ENCODE data around the gene TNFAIP8L1.
"Not testable (repeated sequence)": the region's sequence is repeated elsewhere in the genome, so short reads cannot be mapped to it uniquely, and the experiment has no call there.

The TNFAIP8L1 gene

DNA sequence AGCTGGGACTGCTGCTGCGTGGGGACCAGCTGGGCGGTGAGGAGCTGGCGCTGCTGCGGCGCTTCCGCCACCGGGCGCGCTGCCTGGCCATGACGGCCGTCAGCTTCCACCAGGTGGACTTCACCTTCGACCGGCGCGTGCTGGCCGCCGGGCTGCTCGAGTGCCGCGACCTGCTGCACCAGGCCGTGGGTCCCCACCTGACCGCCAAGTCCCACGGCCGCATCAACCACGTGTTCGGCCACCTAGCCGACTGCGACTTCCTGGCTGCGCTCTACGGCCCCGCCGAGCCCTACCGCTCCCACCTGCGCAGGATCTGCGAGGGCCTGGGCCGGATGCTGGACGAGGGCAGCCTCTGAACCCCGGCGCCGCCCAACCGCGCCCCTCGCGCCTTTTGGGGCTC is 12.8 kb downstream of the TNFAIP8L1 start:
- no peak for DNase-seq

DNA sequence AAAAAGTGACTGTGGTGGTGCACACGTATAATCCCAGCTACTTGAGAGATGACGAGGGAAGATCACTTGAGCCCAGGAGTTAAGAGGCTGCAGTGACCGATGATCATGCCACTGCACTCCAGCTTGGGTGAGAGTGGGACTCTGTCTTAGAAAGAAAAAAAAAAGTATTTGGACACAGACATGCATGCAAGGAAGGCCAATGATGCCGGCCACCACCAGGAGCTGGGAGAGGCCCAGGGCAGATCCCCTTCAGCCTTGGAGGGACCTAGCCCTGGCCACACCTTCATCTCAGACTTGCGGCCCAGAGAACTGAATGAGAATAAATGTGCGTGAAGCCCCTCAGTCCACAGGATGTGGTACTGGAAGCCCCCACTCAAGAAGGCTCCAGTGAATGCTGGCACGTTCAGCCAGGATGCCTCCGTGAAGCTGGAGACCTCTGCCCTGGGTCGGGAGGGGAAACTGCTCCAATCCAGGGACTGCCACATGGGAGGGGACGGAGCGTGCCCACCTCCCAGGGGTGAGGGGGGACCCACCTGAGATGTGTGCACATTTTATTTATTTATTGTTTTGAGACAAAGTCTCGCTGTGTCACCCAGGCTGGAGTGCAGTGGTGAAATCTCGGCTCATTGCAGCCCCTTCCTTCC is 14.6 kb downstream of the TNFAIP8L1 start:
- no peak for DNase-seq

DNA sequence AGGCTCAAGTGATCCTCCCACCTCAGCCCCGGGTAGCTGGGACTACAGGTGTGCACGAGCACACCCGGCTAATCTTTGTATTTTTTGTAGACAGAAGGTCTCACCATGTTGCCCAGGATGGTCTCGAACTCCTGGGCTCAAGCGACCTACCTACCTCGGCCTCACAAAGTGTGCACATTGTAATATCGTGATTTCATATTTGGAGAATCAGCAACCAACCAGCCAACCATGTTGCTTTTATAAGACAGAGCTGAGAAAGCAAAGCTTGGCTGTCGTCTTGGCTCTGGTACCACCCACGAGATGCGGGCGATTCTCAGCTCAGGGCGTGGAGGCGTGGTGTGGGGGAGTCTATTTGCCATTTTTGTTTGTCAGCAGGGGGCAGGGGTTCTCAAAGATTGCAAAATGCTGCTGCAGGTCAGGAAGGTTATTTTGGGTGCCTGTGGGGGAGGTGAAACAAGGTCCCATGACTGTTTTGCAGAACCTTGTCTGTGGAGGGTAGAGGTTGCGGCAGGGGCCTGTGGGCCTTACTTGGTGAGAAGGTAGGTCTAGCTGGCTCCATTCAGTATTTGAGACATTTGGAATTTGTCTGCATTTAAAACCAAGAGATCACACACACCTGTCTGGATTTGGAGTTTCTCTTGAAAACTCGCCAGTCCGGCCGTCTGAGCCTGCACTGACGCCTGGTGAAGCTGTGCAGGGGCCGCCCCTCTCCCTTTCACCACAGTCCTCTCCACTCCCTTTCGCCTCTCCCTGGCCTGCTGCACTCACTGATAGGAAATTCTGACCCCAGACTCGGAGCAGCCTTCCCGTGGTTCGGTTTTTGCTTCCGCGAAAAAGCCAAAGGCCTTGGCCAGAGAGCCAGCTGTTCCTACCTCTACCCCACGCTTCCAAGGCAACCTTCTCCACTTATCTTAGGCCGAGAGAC is 15.4 kb downstream of the TNFAIP8L1 start:
- DNase-seq = no peak

DNA sequence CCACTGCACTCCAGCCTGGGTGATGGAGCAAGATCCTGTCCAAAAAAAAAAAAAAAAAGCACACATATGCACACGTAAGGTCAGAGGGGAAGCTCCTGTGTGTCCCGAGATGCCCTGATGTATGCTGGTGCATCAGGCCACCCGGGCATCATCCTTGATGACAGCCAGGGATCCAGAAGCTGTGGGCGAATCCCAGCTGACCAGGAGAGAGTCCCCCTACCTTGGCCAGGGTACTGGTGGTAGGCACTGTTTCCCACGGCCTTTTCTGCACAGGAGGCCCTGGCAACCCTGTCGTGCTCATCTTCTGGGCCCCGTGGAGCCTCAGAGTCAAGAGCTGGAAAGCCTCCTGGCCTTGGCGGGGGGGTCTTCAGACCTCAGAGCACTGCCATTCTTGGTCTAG is 16.8 kb downstream of the TNFAIP8L1 start:
- DNase-seq = no peak

DNA sequence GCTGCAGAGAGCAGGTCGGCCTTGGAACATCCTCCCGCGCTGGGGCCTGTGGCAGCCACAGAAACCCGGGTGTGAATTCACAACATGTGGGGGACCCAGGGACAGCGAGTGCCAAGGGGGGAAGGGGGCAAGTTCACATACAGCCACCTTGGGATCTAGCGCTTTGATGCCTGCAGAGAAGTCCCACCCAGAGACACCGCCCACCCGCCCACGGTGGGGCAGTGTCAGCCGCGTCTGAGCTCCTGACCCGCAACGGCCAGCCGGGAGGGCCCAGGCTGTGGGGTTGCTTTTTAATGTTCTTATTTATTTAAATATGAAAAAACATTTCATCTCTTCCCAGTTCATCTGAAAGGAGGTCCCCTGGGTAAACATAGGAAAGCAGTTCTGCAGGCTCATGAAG is 17.9 kb downstream of the TNFAIP8L1 start:
- DNase-seq = no peak

DNA sequence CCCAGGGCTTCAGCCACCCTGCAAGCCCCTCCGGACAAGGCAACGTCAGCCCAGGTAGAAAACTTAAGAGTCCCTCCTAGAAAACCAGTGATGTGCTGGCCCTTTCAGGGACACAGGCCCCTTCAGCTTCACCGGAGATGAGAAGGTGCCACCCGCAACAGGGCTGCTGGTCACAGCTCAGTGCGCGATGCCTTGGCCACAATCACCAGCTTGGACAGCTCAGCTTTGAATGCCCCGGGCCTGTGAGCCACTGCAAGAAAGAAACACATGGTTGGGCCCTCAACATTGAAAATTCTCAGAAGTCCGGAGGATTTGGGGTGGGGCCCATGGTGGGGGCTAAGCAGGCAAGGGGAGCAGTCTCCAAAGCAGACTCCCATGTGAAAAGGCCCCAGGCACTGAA is 18.5 kb downstream of the TNFAIP8L1 start:
- no peak for DNase-seq

DNA sequence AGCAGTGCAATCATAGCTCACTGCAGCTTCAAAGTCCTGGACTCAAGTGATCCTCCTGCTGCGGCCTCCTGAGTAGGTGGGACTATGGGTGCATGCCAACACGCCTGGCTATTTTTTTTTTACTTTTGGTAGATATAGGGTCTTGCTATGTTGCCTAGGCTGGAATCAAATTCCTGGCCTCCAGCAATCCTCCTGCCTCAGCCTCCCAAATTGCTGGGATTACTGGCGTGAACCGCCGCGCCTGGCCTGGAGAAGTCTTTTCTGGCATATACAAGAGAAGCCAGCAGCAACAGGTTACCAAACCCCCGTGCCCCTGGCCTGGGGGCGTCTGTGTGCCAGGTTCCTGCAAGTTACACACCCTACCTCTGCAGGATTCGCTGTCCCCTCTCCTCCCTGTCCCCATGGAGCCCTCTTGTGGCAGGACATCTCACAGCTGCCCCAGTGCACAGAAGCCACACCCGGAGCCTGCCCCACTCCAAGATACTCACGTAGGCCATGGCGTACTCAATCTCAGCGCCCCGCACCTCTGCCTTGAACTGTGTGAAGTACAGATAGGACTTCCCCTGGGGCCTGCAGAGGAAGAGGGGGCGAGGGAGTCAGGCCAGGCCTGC is 21.0 kb downstream of the TNFAIP8L1 start:
- no peak for DNase-seq

DNA sequence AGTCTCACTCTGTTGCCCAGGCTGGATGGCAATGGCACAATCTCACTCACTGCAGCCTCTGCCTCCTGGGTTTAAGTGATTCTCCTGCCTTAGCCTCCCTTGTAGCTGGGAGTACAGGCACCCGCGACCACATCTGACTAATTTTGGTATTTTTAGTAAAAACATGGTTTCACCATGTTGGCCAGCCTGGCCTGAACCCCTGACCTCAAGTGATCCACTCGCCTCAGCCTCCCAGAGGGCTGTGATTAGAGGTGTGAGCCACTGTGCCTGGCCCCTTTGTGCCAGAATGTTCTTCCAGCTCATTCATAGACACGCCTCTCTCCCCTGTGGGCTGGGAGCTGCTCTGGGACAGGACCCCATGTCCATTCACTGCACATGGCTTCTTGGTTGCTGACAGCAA is 21.7 kb downstream of the TNFAIP8L1 start:
- DNase-seq = no peak

DNA sequence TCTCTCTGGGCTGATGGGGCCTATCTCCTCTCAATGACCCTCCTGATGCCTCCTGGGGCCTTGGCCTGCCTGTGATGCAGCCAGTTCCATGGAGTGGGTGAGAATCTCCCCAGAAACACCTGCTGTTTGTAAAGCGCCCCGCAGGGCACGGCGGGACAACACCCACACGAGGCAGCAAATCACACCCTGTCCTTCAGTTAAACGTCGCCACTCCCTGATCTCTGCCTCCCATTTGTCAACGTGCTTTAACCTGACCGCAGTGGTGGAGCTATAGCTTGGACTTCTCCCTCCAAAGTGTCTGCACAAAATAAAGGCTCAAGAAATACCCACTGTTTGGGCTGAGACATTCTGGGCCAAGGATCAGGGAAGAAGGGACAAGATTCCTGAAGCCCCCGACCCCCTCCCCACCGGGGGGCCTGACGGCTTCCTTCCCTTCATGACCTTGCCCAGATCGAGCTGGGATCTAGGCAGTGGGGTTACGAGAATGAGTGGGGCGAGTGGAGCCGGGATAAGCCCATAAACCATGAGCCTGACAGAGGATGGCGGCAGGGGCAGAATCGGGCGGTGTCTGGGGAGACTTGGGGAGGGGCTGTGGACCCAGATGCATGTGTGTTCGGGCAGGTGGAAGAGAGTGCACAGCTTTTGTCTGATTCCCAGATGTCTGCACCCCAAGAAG is 22.8 kb downstream of the TNFAIP8L1 start:
- no peak for DNase-seq

DNA sequence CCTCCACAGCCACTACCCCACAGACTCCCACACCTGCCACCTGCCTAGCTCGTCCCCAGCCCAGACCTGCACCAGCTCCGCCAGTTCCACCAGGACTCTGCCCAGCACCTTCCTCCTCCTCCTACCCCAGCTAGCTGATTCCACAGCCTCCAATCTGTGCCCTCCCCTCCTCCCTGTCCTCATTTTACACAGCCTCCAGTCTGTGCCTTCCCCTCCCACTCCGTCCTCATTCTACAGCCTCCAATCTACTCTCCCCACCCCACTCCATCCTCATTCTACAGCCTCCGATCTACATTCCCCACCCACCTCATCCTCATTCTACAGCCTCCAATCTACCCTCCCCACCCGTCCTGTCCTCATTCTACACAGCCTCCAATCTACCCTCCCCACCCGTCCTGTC is 23.5 kb downstream of the TNFAIP8L1 start:
- DNase-seq = no peak

DNA sequence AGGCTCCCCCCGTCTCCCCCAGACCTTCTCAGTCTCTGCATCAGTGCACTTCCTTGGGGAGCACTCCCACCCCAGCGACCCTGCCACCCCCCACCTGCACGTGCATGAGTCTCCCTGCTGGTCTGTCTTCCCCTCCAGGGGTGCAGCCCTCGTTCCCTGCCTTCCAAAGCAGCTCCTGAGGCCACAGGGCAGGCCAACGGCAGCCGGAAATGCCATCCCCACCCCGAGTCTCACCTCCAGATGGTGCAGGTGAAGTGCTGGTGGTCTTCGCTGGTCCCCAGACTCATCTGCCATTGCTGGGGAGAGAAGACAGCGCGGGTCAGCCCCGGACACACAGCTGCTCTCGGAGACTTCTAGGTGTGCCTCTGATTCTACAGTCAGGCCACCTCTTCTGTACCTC is 25.3 kb downstream of the TNFAIP8L1 start:
- no peak for DNase-seq

DNA sequence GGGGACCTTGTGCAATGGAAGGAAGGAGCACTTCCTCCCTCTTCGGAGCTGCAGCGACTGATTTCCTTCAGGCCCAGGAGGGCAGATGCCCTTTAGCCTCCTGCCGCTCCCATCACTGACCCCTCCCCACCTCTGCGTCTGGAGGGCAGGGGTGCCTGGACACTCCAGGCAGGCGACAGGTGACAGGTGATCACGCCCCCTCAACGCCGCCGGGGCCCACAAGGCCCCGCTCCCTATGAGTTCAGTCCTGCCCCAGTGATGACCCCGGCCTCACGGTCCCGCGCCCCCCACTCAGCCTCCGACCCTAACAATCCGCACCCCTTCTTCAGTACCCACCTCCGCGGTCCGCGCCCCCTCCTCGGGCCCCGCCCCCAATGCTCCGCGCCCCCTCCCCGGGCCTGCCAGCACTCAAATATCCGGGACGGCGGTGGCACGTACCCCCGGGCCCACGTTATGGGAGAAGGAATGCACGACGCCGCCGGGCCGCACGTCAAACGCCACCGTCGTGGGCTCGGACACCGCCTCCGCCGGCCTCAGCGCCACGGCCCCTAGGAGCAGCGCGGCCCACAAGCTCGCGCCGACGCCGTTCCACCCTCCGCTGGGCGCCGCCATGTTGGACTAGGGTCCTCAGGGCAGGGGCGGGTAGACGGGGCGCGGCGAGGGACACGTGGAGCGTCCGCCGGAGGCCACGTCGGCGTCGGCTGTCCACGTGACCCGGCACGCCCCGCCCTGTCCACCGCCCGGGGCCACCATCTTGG is 30.6 kb downstream of the TNFAIP8L1 start, which contains the start of gene MYDGF:
TSS of gene MYDGF (minus strand) at position 620 of the 758 bp plus-strand sequence. CDS start at position 612, 8 bp downstream.
- peak; percentile 90 for DNase-seq

DNA sequence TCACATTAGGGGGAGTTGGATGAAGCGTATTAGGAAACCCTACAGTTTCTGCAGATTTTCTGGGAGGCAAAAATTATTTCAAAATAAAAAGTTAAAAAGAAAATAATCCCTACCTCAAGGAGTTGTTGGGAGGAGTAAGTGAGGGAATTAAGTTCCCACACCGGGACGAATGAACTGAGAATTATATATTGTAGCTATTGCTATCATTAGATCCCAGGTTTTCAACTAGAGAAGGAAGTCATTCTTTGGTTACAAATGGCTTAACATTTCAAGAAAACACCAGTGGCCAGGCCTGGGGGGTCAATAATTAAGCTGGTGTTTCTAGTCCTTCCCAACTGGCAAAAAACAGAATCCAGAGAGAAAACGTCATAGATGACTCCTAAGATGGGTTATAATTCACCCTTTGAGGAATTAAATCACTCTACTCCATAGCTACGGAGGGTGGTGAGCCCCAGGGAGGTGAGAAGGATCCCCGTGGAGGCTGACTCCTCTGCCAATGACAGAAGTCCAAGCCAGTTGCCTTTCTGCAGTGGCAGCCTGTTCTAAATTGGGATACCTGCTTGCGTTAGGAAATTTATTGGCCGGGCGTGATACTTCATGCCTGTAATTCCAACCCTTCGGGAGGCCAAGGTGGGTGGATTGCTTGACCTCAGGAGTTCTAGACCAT is 32.0 kb downstream of the TNFAIP8L1 start:
- no peak for DNase-seq

DNA sequence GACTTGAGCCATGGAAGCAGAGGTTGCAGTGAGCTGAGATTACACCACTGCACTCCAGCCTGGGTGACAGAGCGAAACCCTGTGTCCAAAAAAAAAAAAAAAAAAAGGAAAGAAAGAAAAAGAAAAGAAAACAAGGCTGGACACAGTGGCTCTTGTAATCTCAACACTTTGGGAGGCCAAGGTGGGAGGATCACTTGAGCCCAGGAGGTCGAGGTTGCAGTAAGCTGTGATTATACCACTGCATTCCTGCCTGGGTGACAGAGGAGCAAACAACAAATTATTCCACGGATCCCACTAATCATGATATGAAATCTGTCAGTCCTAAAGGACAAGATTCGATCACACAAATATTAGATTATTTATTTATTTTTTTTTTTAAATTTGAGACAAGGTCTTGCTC is 33.9 kb downstream of the TNFAIP8L1 start:
- no peak for DNase-seq

DNA sequence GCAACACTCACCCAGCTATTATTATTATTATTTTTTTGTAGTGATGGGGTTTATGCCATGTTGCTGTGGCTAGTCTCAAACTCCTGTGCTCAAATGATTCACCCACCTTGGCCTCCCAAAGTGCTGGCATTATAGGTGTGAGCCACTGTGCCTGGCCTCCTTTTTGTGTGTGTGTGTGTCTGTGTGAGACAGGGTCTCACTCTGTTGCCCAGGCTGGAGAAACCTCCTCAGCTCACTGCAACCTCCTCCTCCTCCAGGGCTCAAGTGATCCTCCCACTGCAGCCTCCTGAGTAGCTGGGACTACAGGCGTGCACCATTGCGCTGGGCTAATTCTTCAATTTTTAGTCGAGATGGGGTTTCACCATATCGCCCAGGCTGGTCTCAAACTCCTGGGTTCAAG is 34.4 kb downstream of the TNFAIP8L1 start:
- no peak for DNase-seq

DNA sequence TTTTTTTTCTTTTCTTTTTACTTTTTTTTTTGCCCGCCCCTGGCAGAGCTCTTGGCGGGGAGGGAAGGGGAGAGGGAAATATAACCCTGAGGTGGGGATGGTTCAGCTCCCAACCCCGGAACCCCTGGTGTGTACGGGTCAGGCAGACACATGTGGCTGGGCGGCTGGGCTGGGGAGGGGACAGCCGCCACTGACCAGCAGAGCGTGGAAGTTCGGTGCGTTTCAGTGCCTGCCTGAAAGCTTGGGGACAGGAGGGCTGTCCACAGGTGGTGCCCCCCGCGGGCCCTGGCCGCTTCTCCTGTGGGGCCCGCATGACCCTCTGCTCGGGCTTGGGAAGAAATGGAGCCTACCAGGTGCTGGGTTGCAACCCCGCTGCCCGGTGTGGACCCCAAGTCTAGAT is 36.0 kb downstream of the TNFAIP8L1 start:
- no peak for DNase-seq

DNA sequence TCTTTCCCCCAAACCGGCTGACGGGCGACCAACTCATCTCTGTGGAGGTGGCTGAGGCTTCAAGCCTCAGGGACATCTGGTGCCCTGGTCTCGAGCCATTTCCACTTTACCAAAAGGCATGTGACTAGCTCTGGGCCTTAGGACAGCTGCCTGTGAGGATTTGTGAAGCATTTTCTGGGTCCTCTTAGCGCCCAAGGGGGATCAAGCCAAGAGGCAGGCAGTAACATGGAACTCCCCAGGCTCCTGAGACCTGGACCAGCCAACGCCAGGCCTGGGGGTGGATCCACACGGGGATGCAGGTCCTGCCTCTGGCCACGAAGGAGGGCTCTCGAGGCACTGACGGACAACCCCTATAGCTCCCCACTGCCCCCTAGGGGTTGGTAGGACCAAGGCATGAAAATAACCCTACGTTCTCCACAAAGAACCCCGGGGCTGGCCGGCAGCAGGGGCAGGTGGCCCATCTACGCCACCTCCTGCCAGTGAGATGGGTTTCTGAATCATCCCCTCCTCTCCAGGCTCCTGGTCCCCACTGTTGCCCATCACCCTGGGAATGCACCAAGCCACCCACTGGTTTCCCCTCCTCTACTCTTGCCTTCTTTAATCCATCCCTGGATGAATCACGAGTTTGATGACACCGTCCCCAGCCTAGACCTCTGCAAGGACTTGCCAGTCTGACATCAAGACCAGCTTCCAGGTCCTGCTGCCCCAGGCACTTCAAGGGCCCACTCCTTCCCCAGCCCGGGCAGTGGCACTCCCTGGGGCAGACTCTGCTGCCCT is 37.8 kb downstream of the TNFAIP8L1 start:
- peak; percentile 27 for DNase-seq

DNA sequence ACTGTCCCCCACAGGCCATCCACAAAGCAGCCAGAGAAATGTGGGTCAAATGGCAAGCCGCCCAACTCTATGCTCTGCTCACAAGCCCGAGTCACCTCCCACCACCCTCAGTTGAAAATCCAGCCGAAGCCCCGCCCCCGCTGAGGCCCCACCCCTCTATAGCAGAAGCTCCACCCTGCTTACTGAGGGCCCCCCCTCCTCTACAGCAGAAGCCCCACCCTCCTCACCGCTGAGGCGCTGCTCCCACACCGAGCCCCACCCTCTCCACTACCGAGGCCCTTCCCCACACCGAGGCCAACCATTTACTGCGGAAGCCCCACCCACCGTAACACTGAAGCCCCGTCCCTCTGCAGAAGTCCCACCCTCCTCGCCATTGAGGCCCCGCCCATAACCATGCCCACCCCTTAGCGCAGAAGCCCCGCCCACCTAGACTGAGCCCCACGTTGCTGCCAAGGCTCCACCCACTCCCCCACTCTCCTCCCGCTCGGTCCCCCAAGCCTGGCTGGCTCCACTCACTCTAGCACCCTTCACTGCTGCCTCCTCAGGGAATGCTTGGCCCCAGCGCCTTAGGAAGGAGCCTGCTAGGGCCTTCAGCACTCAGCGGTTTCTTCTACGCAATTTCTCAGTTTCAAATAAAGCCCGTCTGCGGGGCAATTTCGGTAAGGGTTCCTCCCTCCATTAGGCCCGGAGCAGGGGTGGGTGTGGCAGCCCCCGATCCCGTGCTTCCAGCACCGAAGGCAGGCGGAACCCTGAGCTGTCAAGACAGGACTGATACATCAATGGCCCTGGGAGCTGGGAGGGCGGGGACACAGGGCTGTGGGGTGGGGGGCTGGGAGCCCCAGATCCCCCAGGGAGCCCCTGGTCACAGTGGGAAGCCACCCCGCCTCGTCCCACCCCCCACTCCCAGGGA is 39.8 kb downstream of the TNFAIP8L1 start:
- peak; percentile 13 for DNase-seq

DNA sequence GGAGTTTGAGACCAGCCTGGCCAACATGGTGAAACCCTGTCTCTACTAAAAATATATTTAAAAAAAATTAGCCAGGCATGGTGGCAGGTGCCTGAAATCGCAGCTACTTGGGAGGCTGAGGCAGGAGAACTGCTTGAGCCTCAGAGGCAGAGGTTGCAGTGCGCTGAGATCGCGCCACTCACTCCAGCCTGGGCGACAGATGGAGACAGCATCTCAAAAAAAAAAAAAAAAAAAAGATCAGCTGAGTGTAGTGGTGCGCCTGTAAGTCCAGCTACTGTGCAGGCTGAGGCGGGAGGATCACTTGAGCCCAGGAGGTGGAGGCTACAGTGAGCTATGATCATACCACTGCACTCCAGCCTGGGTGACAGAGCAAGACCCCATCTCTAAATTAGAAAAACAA is 40.7 kb downstream of the TNFAIP8L1 start:
- not testable (repeated sequence) for DNase-seq
